Measurements from ENCODE around the gene P2RY8. TPM values are rescaled to one million over a fixed set of nuclear protein-coding genes. Genes with fewer than 3 reads are reported as not detected.

P2RY8 gene
- total RNA-seq (6.6 TPM), polyA plus RNA-seq (ENCODE audit: insufficient read depth, low read depth, low replicate concordance) (1.4 TPM)
- long read RNA-seq, donor 1: 0 reads
- long read RNA-seq, donor 2: 0 reads
- long read RNA-seq, donor 3, partial matches to known transcripts: 118 of 127 reads
- long read RNA-seq, donor 3, other reads (novel, unspliced or antisense): 9 of 127 reads
- long read RNA-seq, donor 4: 0 reads
- long read RNA-seq, donor 5: 0 reads
- long read RNA-seq, donor 6, full-length matches to known transcripts: 1 of 1 reads
- long read RNA-seq, donor 6, partial matches to known transcripts: 0 of 1 reads
- long read RNA-seq, donor 6, other reads (novel, unspliced or antisense): 0 of 1 reads
- long read RNA-seq, donor 7, full-length matches to known transcripts: 1 of 4 reads
- long read RNA-seq, donor 7, partial matches to known transcripts: 0 of 4 reads
- long read RNA-seq, donor 7, other reads (novel, unspliced or antisense): 3 of 4 reads
- long read RNA-seq, donor 8, full-length matches to known transcripts: 1 of 1 reads
- long read RNA-seq, donor 8, partial matches to known transcripts: 0 of 1 reads
- long read RNA-seq, donor 8, other reads (novel, unspliced or antisense): 0 of 1 reads
- long read RNA-seq, donor 9: 0 reads
- long read RNA-seq, donor 10, full-length matches to known transcripts: 1 of 1 reads
- long read RNA-seq, donor 10, partial matches to known transcripts: 0 of 1 reads
- long read RNA-seq, donor 10, other reads (novel, unspliced or antisense): 0 of 1 reads

DNA sequence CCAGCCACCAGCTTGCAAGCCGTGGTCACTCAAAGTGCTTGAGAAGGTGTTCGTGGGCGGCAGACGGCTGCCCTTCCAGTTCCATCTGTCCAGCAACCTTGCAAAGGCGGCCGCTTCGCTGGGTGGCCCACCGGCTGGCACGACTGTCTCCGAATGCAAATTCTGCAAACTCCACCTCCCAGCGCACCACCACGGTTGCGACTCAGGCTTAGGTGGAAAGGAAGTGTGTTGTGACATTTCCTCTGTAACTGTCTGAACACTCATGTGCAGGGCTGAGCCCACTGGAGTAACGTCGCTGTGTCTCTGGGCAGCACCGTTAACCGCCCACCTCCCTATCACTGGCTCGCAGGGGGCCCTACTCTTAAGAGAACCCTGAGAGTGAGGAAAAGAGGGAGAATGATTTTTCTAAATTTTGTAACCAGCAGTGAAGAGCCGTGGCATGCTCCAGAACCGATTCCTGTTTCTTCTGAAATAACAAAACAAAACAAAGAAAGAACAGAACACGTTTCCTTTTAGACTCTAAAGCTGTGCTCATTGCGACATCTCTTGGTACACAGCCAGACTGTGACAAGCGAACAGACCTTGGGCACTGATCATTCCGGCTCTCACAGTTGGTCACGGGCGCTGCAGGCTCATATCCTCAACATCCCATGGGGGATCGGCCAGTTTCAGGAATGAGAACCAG lies at the start of gene P2RY8:
TSS of gene P2RY8 (minus strand) at position 155 of the 685 bp plus-strand sequence. CDS start 70,627 bp downstream, outside the sequence.
- Histone ChIP-seq H3K9me3 (ENCODE audit: control insufficient read depth in 2 of 3, insufficient read depth in 1 of 3, low read length in 3 of 3) (no peaks in the 10 kb centered on the region), H3K4me1 (ENCODE audit: control insufficient read depth in 2 of 3, insufficient read depth in 2 of 3, low read depth in 1 of 3, low read length in 3 of 3) (peaks cover 0 to 2% (median 0%) of the 10 kb centered on the region in 3 donors), H3K27ac (ENCODE audit: low read depth in 2 of 2, low read length in 2 of 2) (peak within 1 kb of the TSS; percentile 32 to 59), H3K27me3 (ENCODE audit: control insufficient read depth, insufficient read depth, low read length) (no peaks in the 10 kb centered on the region), H3K4me3 (ENCODE audit: low read length in 3 of 3) (peak within 1 kb of the TSS in 2 of 3 donors; percentile 57 to 60), H3K9ac (ENCODE audit: low read length in 3 of 3) (peak within 1 kb of the TSS in 1 of 3 donors; percentile 46), H3K36me3 (ENCODE audit: control insufficient read depth in 2 of 3, insufficient read depth in 3 of 3, low read length in 3 of 3) (no peaks in the 10 kb centered on the region)
- no peak for TF ChIP-seq CTCF (IDR thresholded peaks at IDR 0.05; ENCODE audit: borderline replicate concordance, extremely low read depth, insufficient read depth)
- DNase-seq (peak in 2 of 5 donors; percentile 53 to 83), FAIRE-seq (no peak)
- intact Hi-C loops (cut with DNase I): no loop called here

- intact Hi-C loops (cut with DNase I): no loop called here
- FAIRE-seq: no peak
- H3K9ac ChIP-seq (ENCODE audit: low read length in 3 of 3): no peak overlapping the region
- TF ChIP-seq CTCF (IDR thresholded peaks at IDR 0.05; ENCODE audit: borderline replicate concordance, extremely low read depth, insufficient read depth): no peak
- H3K4me3 ChIP-seq (ENCODE audit: low read length in 3 of 3): no peak overlapping the region
- no peak overlapping the region for H3K27ac ChIP-seq (ENCODE audit: low read depth in 2 of 2, low read length in 2 of 2)
- no peaks in the 10 kb centered on the region for H3K27me3 ChIP-seq (ENCODE audit: control insufficient read depth, insufficient read depth, low read length)
- H3K9me3 ChIP-seq (ENCODE audit: control insufficient read depth in 2 of 3, insufficient read depth in 1 of 3, low read length in 3 of 3): no peaks in the 10 kb centered on the region
- DNase-seq: no peak
- H3K4me1 ChIP-seq (ENCODE audit: control insufficient read depth in 2 of 3, insufficient read depth in 2 of 3, low read depth in 1 of 3, low read length in 3 of 3): no peaks in the 10 kb centered on the region
- H3K36me3 ChIP-seq (ENCODE audit: control insufficient read depth in 2 of 3, insufficient read depth in 3 of 3, low read length in 3 of 3): no peaks in the 10 kb centered on the region
These were observed 47.4 kb upstream of the P2RY8 start for GRCh38 chrX:1584237-1585011.

DNA sequence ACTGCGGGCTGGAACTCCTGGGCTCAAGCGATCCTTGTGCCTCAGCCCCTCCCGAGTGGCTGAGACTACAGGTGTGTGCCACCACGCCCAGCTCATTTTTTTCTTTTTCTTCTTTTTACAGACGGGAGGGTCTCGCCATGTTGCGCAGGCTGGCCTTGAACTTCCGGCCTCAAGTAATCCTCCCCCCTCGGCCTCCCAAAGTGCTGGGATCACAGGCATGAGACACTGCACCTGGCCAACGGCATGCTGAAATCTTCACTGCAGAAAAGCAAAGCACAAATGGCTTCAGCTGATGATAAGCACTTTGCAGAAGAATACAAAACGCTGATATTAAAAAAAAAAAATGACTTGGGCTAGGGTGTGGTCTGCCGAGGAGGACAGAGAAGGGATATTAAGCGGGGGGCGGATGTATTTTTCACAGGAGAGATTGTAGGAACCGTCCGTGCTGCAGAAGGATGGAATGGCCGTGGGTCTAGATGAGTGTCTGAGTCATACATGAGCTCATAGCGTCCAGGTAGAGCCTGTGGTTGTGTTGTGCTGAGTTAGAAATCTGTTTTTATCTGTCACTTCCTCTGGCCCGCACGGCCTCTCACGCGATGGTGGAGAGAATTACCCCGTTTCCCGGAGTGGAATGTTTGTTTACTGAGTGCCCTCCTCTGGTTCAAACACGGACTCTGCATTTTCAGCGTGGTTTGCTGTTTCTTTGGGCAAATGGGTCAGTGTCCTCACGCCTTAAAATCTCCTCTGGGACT lies 45.9 kb upstream of the P2RY8 start:
- H3K9ac ChIP-seq (ENCODE audit: low read length in 3 of 3): no peak overlapping the region
- H3K36me3 ChIP-seq (ENCODE audit: control insufficient read depth in 2 of 3, insufficient read depth in 3 of 3, low read length in 3 of 3): no peaks in the 10 kb centered on the region
- intact Hi-C loops (cut with DNase I): no loop called here
- H3K4me3 ChIP-seq (ENCODE audit: low read length in 3 of 3): no peak overlapping the region
- FAIRE-seq (no peak), DNase-seq (no peak)
- no peaks in the 10 kb centered on the region for H3K9me3 ChIP-seq (ENCODE audit: control insufficient read depth in 2 of 3, insufficient read depth in 1 of 3, low read length in 3 of 3)
- TF ChIP-seq CTCF (IDR thresholded peaks at IDR 0.05; ENCODE audit: borderline replicate concordance, extremely low read depth, insufficient read depth): no peak
- no peaks in the 10 kb centered on the region for H3K4me1 ChIP-seq (ENCODE audit: control insufficient read depth in 2 of 3, insufficient read depth in 2 of 3, low read depth in 1 of 3, low read length in 3 of 3)
- H3K27ac ChIP-seq (ENCODE audit: low read depth in 2 of 2, low read length in 2 of 2): no peak overlapping the region
- H3K27me3 ChIP-seq (ENCODE audit: control insufficient read depth, insufficient read depth, low read length): no peaks in the 10 kb centered on the region
